ENCODE measurements around the gene PROC.

DNA sequence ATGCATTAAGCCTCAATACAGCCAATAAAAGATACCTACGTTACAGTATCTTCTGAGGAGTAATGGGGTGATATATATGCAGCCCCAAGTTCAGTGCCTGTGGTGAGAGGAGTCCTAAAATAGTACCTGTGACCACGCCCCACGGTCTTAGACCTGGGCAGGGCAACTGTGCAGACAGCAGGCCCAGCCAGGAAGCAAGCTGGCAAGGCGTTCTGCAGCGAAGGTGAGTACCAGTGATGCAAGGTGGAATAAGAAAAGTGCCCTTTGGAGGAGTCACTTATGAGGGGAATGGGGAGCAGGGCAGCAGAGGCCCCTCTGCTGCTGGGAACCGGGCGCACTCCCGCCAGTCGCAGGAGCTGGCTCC, 17.7 kb upstream of the PROC start:
- TF ChIP-seq CHD1 (IDR thresholded peaks at IDR 0.05; ENCODE audit: low read length), result no peak
- TF ChIP-seq MCM7 (IDR thresholded peaks at IDR 0.05), result no peak
- TF ChIP-seq CHD2 (IDR thresholded peaks at IDR 0.05; ENCODE audit: low read depth, low read length), result no peak
- TF ChIP-seq, protein P1, sequence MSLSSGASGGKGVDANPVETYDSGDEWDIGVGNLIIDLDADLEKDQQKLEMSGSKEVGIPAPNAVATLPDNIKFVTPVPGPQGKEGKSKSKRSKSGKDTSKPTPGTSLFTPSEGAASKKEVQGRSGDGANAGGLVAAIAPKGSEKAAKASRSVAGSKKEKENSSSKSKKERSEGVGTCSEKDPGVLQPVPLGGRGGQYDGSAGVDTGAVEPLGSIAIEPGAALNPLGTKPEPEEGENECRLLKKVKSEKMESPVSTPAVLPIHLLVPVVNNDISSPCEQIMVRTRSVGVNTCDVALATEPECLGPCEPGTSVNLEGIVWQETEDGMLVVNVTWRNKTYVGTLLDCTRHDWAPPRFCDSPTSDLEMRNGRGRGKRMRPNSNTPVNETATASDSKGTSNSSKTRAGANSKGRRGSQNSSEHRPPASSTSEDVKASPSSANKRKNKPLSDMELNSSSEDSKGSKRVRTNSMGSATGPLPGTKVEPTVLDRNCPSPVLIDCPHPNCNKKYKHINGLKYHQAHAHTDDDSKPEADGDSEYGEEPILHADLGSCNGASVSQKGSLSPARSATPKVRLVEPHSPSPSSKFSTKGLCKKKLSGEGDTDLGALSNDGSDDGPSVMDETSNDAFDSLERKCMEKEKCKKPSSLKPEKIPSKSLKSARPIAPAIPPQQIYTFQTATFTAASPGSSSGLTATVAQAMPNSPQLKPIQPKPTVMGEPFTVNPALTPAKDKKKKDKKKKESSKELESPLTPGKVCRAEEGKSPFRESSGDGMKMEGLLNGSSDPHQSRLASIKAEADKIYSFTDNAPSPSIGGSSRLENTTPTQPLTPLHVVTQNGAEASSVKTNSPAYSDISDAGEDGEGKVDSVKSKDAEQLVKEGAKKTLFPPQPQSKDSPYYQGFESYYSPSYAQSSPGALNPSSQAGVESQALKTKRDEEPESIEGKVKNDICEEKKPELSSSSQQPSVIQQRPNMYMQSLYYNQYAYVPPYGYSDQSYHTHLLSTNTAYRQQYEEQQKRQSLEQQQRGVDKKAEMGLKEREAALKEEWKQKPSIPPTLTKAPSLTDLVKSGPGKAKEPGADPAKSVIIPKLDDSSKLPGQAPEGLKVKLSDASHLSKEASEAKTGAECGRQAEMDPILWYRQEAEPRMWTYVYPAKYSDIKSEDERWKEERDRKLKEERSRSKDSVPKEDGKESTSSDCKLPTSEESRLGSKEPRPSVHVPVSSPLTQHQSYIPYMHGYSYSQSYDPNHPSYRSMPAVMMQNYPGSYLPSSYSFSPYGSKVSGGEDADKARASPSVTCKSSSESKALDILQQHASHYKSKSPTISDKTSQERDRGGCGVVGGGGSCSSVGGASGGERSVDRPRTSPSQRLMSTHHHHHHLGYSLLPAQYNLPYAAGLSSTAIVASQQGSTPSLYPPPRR (CRISPR knock-in tag; IDR thresholded peaks at IDR 0.05; ENCODE audit: borderline replicate concordance), result no peak
- no peak for TF ChIP-seq SMAD1 (IDR thresholded peaks at IDR 0.05; ENCODE audit: low read depth, low read length, partially characterized antibody)
- TF ChIP-seq ZNF24 (IDR thresholded peaks at IDR 0.05), result no peak
- TF ChIP-seq, protein P2, sequence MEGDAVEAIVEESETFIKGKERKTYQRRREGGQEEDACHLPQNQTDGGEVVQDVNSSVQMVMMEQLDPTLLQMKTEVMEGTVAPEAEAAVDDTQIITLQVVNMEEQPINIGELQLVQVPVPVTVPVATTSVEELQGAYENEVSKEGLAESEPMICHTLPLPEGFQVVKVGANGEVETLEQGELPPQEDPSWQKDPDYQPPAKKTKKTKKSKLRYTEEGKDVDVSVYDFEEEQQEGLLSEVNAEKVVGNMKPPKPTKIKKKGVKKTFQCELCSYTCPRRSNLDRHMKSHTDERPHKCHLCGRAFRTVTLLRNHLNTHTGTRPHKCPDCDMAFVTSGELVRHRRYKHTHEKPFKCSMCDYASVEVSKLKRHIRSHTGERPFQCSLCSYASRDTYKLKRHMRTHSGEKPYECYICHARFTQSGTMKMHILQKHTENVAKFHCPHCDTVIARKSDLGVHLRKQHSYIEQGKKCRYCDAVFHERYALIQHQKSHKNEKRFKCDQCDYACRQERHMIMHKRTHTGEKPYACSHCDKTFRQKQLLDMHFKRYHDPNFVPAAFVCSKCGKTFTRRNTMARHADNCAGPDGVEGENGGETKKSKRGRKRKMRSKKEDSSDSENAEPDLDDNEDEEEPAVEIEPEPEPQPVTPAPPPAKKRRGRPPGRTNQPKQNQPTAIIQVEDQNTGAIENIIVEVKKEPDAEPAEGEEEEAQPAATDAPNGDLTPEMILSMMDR (IDR thresholded peaks at IDR 0.05 in 2 of 3, conservative IDR thresholded peaks at IDR 0.05 in 1 of 3; ENCODE audit: insufficient read depth in 2 of 3, low read depth in 1 of 3, low read length in 3 of 3), result no peak
